HG03432 (cell line): ENCODE data around the gene SLC13A5.

Experiments used
- ATAC-seq: cut with Tn5 transposase; IDR thresholded peaks from one replicate; pipeline ENCODE4 v1.9.1; 2021; ENCODE audit warnings: mild to moderate bottlenecking, moderate library complexity; ENCODE audit not compliant: unreplicated experiment

Gene SLC13A5

GRCh38 chr17:6684881-6685767, 28.0 kb downstream of the SLC13A5 start:
- ATAC-seq, result no peak

- ATAC-seq, result no peak
Measured at GRCh38 chr17:6684460-6684783, 28.7 kb downstream of the SLC13A5 start.

- ATAC-seq, result no peak
Measured at GRCh38 chr17:6683730-6684459, 29.3 kb downstream of the SLC13A5 start.

GRCh38 chr17:6683081-6683684, 30.0 kb downstream of the SLC13A5 start:
- no peak for ATAC-seq

GRCh38 chr17:6682339-6682738, 30.8 kb downstream of the SLC13A5 start:
- ATAC-seq, result no peak

- ATAC-seq, result no peak
Measured at GRCh38 chr17:6681671-6682070, 31.5 kb downstream of the SLC13A5 start.

GRCh38 chr17:6681176-6681575, 32.0 kb downstream of the SLC13A5 start:
- no peak for ATAC-seq

- no peak for ATAC-seq
Measured at GRCh38 chr17:6679241-6679640, 33.9 kb downstream of the SLC13A5 start.

- ATAC-seq, result no peak
Measured at GRCh38 chr17:6677946-6678345, 35.2 kb downstream of the SLC13A5 start.

GRCh38 chr17:6677158-6677831, 35.9 kb downstream of the SLC13A5 start:
- no peak for ATAC-seq

GRCh38 chr17:6676802-6677157, 36.4 kb downstream of the SLC13A5 start:
- no peak for ATAC-seq

- no peak for ATAC-seq
Measured at GRCh38 chr17:6675201-6675825, 37.9 kb downstream of the SLC13A5 start.

GRCh38 chr17:6674586-6674985, 38.6 kb downstream of the SLC13A5 start:
- ATAC-seq, result no peak

GRCh38 chr17:6671431-6671830, 41.7 kb downstream of the SLC13A5 start:
- no peak for ATAC-seq

- ATAC-seq, result no peak
Measured at GRCh38 chr17:6670999-6671398, 42.2 kb downstream of the SLC13A5 start.

GRCh38 chr17:6670571-6670970, 42.6 kb downstream of the SLC13A5 start:
- ATAC-seq, result no peak

- ATAC-seq, result no peak
Measured at GRCh38 chr17:6669479-6670212, 43.5 kb downstream of the SLC13A5 start.

- ATAC-seq, result no peak
Measured at GRCh38 chr17:6668727-6669425, 44.3 kb downstream of the SLC13A5 start.

GRCh38 chr17:6668219-6668618, 45.0 kb downstream of the SLC13A5 start:
- no peak for ATAC-seq

- ATAC-seq, result no peak
Measured at GRCh38 chr17:6667516-6667915, 45.7 kb downstream of the SLC13A5 start.
